Measurements from ENCODE around the gene PACRG. TPM values are rescaled to one million over a fixed set of nuclear protein-coding genes. Genes with fewer than 3 reads are reported as not detected.

The PACRG gene
- polyA plus RNA-seq, 2 of the 4 experiments (the other 2 are of a cell fraction), result 0.14 to 0.30 TPM

GRCh38 chr6:162934844-162935243, 207.1 kb downstream of the PACRG start:
- no peak overlapping the region for H3K27ac ChIP-seq
- no peak overlapping the region for H3K4me3 ChIP-seq
- ChIA-PET POLR2A (no interaction called here), CTCF (interaction anchor here (0.6 kb wide), 1 partner anchor 26 kb away, joined by 4 read pairs; no protein-coding TSS in a partner anchor)
- no peak overlapping the region for H3K4me2 ChIP-seq
- DNase-seq (ENCODE audit: low read depth in 1 of 2, low spot score in 1 of 2) (no peak), ATAC-seq (no peak), FAIRE-seq (no peak)
- no peak for TF ChIP-seq ZSCAN20 (CRISPR knock-in tag; IDR thresholded peaks at IDR 0.05)
- TF ChIP-seq POLR2AphosphoS2 (conservative IDR thresholded peaks at IDR 0.05; ENCODE audit: low read length), result no peak
- TF ChIP-seq RCOR1 (IDR thresholded peaks at IDR 0.05; ENCODE audit: low read depth, low read length), result no peak
- TF ChIP-seq ZNF302 (CRISPR knock-in tag; IDR thresholded peaks at IDR 0.05), result no peak
- no peak for TF ChIP-seq MYC (IDR thresholded peaks at IDR 0.05; ENCODE audit: borderline replicate concordance, low read length)
- TF ChIP-seq ELK1 (IDR thresholded peaks at IDR 0.05; ENCODE audit: low read depth, low read length), result no peak
- TF ChIP-seq, protein P1, sequence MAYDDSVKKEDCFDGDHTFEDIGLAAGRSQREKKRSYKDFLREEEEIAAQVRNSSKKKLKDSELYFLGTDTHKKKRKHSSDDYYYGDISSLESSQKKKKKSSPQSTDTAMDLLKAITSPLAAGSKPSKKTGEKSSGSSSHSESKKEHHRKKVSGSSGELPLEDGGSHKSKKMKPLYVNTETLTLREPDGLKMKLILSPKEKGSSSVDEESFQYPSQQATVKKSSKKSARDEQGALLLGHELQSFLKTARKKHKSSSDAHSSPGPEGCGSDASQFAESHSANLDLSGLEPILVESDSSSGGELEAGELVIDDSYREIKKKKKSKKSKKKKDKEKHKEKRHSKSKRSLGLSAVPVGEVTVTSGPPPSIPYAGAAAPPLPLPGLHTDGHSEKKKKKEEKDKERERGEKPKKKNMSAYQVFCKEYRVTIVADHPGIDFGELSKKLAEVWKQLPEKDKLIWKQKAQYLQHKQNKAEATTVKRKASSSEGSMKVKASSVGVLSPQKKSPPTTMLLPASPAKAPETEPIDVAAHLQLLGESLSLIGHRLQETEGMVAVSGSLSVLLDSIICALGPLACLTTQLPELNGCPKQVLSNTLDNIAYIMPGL (CRISPR knock-in tag; IDR thresholded peaks at IDR 0.05; ENCODE audit: borderline replicate concordance), result no peak
- TF ChIP-seq BCL3 (IDR thresholded peaks at IDR 0.05), result no peak
- TF ChIP-seq FOSL2 (IDR thresholded peaks at IDR 0.05), result no peak
- TF ChIP-seq FOSL2 (CRISPR knock-in tag; IDR thresholded peaks at IDR 0.05), result no peak
- no peak for TF ChIP-seq BHLHE40 (IDR thresholded peaks at IDR 0.05; ENCODE audit: low read depth, low read length)
- no peak for TF ChIP-seq HOXB13 (CRISPR knock-in tag; IDR thresholded peaks at IDR 0.05; ENCODE audit: low read depth)
- TF ChIP-seq EP300 (IDR thresholded peaks at IDR 0.05), result no peak
- 0% methylated on average over 1 of the region's 1 CpG for WGBS (ENCODE audit: missing lambda C conversion rate)
- no peaks in the 10 kb centered on the region for H3K9me3 ChIP-seq
- H3K4me1 ChIP-seq, result no peaks in the 10 kb centered on the region

DNA sequence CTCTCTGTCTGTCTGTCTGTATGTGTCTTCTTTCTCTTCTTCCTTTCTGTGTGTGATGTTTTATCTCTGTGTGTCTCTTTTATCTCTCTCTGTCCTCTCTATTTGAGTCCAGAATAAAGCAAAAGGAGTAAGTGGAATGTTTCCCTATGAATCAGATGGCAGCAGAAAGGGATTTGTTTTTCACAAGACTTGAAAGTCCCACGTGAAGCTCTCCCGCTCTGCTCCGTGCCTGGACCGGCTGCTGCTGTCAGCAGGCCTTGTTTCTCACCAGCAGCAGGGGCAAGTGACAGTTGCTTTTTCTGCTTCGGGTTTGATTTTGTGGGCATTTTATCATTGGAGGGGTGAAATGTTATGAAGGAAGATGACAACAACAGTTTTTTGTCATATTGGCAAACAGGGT, 212.7 kb downstream of the PACRG start:
- no peak for DNase-seq (ENCODE audit: low read depth in 1 of 2, low spot score in 1 of 2)
- ChIA-PET POLR2A (no interaction called here), CTCF (no interaction called here)
- H3K27ac ChIP-seq, result no peak overlapping the region
- no peaks in the 10 kb centered on the region for H3K9me3 ChIP-seq
- no peak overlapping the region for H3K4me2 ChIP-seq
- TF ChIP-seq EHF (CRISPR knock-in tag; IDR thresholded peaks at IDR 0.05) (no peak), JUN (IDR thresholded peaks at IDR 0.05) (no peak), ELK1 (IDR thresholded peaks at IDR 0.05; ENCODE audit: low read depth, low read length) (no peak), SMC3 (IDR thresholded peaks at IDR 0.05) (no peak), NPAS2 (CRISPR knock-in tag; IDR thresholded peaks at IDR 0.05; ENCODE audit: borderline replicate concordance) (no peak), EP300 (IDR thresholded peaks at IDR 0.05) (no peak)
- TF ChIP-seq, protein P2, sequence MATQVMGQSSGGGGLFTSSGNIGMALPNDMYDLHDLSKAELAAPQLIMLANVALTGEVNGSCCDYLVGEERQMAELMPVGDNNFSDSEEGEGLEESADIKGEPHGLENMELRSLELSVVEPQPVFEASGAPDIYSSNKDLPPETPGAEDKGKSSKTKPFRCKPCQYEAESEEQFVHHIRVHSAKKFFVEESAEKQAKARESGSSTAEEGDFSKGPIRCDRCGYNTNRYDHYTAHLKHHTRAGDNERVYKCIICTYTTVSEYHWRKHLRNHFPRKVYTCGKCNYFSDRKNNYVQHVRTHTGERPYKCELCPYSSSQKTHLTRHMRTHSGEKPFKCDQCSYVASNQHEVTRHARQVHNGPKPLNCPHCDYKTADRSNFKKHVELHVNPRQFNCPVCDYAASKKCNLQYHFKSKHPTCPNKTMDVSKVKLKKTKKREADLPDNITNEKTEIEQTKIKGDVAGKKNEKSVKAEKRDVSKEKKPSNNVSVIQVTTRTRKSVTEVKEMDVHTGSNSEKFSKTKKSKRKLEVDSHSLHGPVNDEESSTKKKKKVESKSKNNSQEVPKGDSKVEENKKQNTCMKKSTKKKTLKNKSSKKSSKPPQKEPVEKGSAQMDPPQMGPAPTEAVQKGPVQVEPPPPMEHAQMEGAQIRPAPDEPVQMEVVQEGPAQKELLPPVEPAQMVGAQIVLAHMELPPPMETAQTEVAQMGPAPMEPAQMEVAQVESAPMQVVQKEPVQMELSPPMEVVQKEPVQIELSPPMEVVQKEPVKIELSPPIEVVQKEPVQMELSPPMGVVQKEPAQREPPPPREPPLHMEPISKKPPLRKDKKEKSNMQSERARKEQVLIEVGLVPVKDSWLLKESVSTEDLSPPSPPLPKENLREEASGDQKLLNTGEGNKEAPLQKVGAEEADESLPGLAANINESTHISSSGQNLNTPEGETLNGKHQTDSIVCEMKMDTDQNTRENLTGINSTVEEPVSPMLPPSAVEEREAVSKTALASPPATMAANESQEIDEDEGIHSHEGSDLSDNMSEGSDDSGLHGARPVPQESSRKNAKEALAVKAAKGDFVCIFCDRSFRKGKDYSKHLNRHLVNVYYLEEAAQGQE (IDR thresholded peaks at IDR 0.05), result no peak
- TF ChIP-seq, protein P1 (CRISPR knock-in tag; IDR thresholded peaks at IDR 0.05; ENCODE audit: borderline replicate concordance), result no peak
- TF ChIP-seq, protein P3, sequence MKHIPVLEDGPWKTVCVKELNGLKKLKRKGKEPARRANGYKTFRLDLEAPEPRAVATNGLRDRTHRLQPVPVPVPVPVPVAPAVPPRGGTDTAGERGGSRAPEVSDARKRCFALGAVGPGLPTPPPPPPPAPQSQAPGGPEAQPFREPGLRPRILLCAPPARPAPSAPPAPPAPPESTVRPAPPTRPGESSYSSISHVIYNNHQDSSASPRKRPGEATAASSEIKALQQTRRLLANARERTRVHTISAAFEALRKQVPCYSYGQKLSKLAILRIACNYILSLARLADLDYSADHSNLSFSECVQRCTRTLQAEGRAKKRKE (CRISPR knock-in tag; IDR thresholded peaks at IDR 0.05; ENCODE audit: low read depth), result no peak
- no peak overlapping the region for H3K4me3 ChIP-seq
- no peaks in the 10 kb centered on the region for H3K4me1 ChIP-seq
- 46% methylated on average over 5 of the region's 5 CpGs for WGBS (ENCODE audit: missing lambda C conversion rate)
- no peak for ATAC-seq
- no peak for FAIRE-seq
